Measurements from ENCODE around the gene SLC4A11. TPM values are rescaled to one million over a fixed set of nuclear protein-coding genes. Genes with fewer than 3 reads are reported as not detected.

Gene SLC4A11
- total RNA-seq (2021) (1.1 and 1.5 TPM in 2 replicates), Bru-seq, nascent RNA (percentile 16 among the genes with signal in this experiment), BruChase-seq, experiment 1, labeled RNA remaining after a 2-hour chase (percentile 21 among the genes with signal in this experiment), BruChase-seq, experiment 2, labeled RNA remaining after a 6-hour chase (percentile 17 among the genes with signal in this experiment)
- long read RNA-seq: 0 reads

GRCh38 chr20:3239026-3239866 lies at the start of gene SLC4A11:
SLC4A11 (minus strand) TSS chr20:3239190; CDS start chr20:3239137, 53 bp downstream.
- Histone ChIP-seq H3K27me3 (replicated peaks; ENCODE audit: insufficient read depth, low read depth, low read length, poor library complexity) (peaks cover 44% of the 10 kb centered on the region), H3K4me3 (ENCODE audit: low read depth, low read length, poor library complexity, severe bottlenecking) (peak within 1 kb of the TSS; percentile 48), H3K4me1 (ENCODE audit: insufficient read depth, low read length, poor library complexity, severe bottlenecking) (peaks cover 9% of the 10 kb centered on the region), H3K9me3 (ENCODE audit: low read depth, low read length, poor library complexity, severe bottlenecking) (no peaks in the 10 kb centered on the region), H3K36me3 (ENCODE audit: insufficient read depth, low read length, poor library complexity, severe bottlenecking) (no peaks in the 10 kb centered on the region), H3K27ac (ENCODE audit: low read depth, low read length, poor library complexity, severe bottlenecking) (no peak within 1 kb of the TSS)
- no TSS peak for BruUV-seq (replicated peaks)
- ChIA-PET CTCF (interaction anchor here (0.6 to 0.8 kb wide), 4 partner anchors 20 to 135 kb away, joined by 3 to 8 read pairs (median 3); no protein-coding TSS in a partner anchor), POLR2A (ENCODE audit: low non-redundant PET) (no interaction called here)
- DNase-seq (ENCODE audit: low spot score): peak; percentile 61
- intact Hi-C loops (cut with micrococcal nuclease; ENCODE audit: unreplicated experiment): no loop called here
- TF ChIP-seq EZH2 (IDR thresholded peaks at IDR 0.05; ENCODE audit: borderline replicate concordance, low read depth, low read length, poor library complexity, severe bottlenecking): no peak

DNA sequence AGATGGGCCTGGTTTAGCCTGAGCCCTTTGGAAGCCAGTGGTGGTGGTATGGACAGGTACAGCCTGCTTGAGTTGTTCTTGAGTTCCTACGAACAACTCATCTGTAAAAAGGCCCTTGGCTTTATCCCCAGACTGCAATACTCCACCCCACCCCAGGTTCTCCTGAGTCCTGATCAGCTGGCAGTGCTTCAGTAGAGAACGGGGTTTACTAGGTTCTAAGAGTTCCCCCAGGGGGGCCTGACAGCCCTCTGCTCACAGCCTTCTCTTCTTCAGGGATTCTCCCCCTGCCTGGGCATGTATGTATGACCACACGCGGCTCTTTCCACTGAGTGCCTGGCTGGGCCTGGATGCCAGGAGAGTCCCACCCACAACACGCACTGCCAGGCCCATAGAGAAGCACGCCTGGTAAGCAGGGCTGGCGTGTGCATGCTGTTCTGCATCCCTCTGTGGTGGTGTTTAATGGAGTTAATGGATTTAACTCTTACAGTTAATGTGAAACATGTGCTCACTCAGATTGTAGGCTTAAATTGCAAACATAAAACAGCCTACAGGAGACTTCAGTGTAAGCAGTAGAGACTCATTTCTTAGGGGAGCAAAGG lies 44.3 kb upstream of the SLC4A11 start:
- ChIA-PET CTCF (no interaction called here), POLR2A (ENCODE audit: low non-redundant PET) (no interaction called here)
- H3K4me3 ChIP-seq (ENCODE audit: low read depth, low read length, poor library complexity, severe bottlenecking): no peak overlapping the region
- DNase-seq (ENCODE audit: low spot score): peak; percentile 14
- no peaks in the 10 kb centered on the region for H3K4me1 ChIP-seq (ENCODE audit: insufficient read depth, low read length, poor library complexity, severe bottlenecking)
- H3K27me3 ChIP-seq (replicated peaks; ENCODE audit: insufficient read depth, low read depth, low read length, poor library complexity): no peaks in the 10 kb centered on the region
- no peaks in the 10 kb centered on the region for H3K36me3 ChIP-seq (ENCODE audit: insufficient read depth, low read length, poor library complexity, severe bottlenecking)
- TF ChIP-seq EZH2 (IDR thresholded peaks at IDR 0.05; ENCODE audit: borderline replicate concordance, low read depth, low read length, poor library complexity, severe bottlenecking) (no peak), CTCF (conservative IDR thresholded peaks at IDR 0.05; ENCODE audit: low read depth, low read length) (no peak)
- no TSS peak for BruUV-seq (replicated peaks)
- no peaks in the 10 kb centered on the region for H3K9me3 ChIP-seq (ENCODE audit: low read depth, low read length, poor library complexity, severe bottlenecking)
- intact Hi-C loops (cut with micrococcal nuclease; ENCODE audit: unreplicated experiment): no loop called here
- H3K27ac ChIP-seq (ENCODE audit: low read depth, low read length, poor library complexity, severe bottlenecking): no peak overlapping the region

GRCh38 chr20:3282271-3283221 lies 43.6 kb upstream of the SLC4A11 start:
- H3K4me1 ChIP-seq (ENCODE audit: insufficient read depth, low read length, poor library complexity, severe bottlenecking): no peaks in the 10 kb centered on the region
- no peaks in the 10 kb centered on the region for H3K27me3 ChIP-seq (replicated peaks; ENCODE audit: insufficient read depth, low read depth, low read length, poor library complexity)
- H3K27ac ChIP-seq (ENCODE audit: low read depth, low read length, poor library complexity, severe bottlenecking): no peak overlapping the region
- POLR2A ChIA-PET (ENCODE audit: low non-redundant PET): no interaction called here
- BruUV-seq (replicated peaks): no TSS peak
- H3K4me3 ChIP-seq (ENCODE audit: low read depth, low read length, poor library complexity, severe bottlenecking): no peak overlapping the region
- intact Hi-C loops (cut with micrococcal nuclease; ENCODE audit: unreplicated experiment): no loop called here
- no peak for DNase-seq (ENCODE audit: low spot score)
- TF ChIP-seq CTCF (conservative IDR thresholded peaks at IDR 0.05; ENCODE audit: low read depth, low read length) (no peak), EZH2 (IDR thresholded peaks at IDR 0.05; ENCODE audit: borderline replicate concordance, low read depth, low read length, poor library complexity, severe bottlenecking) (no peak)
- H3K9me3 ChIP-seq (ENCODE audit: low read depth, low read length, poor library complexity, severe bottlenecking): no peaks in the 10 kb centered on the region
- CTCF ChIA-PET: no interaction called here
- H3K36me3 ChIP-seq (ENCODE audit: insufficient read depth, low read length, poor library complexity, severe bottlenecking): no peaks in the 10 kb centered on the region

All from A673 (cell line).